Measurements from ENCODE around the gene RPL10A. TPM values are rescaled to one million over a fixed set of nuclear protein-coding genes. Genes with fewer than 3 reads are reported as not detected.
"Not testable (repeated sequence)": the region's sequence is repeated elsewhere in the genome, so short reads cannot be mapped to it uniquely, and the experiment has no call there.

The RPL10A gene
- total RNA-seq, 1 donor from 2014 or later: 2,073 TPM

- no peak for DNase-seq (ENCODE audit: low spot score)
Observed at GRCh38 chr6:35510916-35511561, 42.8 kb downstream of the RPL10A start.

GRCh38 chr6:35511562-35511941 is 43.4 kb downstream of the RPL10A start:
- no peak for DNase-seq (ENCODE audit: low spot score)

DNA sequence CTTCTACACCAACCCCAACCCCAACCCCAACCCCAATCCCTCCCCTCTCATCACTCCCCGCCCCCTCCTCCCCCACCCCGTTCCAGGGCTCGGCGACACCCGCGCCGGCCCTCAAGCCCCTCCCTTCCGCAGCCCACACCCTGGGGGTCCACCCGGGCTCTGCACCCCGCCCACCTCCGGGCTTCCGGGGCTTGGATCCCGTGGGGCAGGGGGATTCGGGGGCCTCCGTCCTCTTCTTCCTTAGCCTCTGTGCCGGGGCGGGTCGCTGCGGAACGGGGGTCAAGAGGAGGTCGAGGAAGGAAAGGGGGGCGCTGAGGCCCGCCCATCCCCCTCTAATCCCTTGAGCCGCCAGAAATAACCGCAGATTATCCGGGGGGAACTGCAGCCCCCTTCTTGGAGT is 43.8 kb downstream of the RPL10A start:
- DNase-seq (ENCODE audit: low spot score): no peak

DNA sequence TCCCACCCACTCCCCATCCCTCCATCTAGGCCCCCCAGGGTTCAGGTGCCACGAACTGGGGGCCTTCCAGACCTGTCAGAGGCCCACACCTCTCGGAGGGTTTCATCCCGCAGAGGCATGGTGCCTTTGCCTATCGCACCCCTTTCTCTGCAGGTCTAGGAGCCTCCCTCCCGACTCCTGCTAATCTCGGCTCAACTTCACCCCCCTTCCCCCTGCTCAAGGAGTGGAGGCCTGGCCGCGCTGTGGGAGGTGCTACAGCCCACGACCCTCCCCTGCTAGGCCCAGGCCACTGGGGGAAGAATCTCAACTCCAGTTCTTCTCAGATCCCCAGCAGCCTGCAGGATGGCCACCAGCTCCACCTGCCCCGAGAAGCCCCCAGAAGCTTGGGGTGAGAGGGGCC is 44.5 kb downstream of the RPL10A start, which contains the start of gene TULP1:
TULP1 (minus strand) TSS at position 157 of the 400 bp plus-strand sequence; CDS start at position 119, 38 bp downstream.
- DNase-seq (ENCODE audit: low spot score): no peak

- no peak for DNase-seq (ENCODE audit: low spot score)
Observed at GRCh38 chr6:35514587-35514986, 46.4 kb downstream of the RPL10A start.

- not testable (repeated sequence) for DNase-seq (ENCODE audit: low spot score)
Observed at GRCh38 chr6:35515939-35516338, 47.7 kb downstream of the RPL10A start.

DNA sequence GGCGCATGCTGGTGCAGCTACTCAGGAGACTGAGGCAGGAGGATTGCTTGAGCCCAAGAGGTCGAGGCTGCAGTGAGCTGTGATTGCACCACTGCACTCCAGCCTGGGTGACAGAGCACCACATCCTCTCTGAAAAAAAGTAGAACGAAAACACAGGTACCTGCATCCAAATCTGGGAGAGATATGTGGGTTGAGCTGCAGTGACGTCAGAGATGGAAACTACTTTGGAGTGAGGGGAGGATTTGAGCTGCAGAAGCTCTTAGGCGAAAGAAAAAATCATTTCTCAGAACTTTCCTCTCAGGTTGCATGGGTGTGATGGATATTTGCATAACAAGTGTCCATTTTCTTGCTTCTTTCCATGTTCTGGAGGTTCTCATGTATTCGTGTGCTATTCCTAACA is 48.5 kb downstream of the RPL10A start:
- no peak for DNase-seq (ENCODE audit: low spot score)

GRCh38 chr6:35517978-35518377 is 49.8 kb downstream of the RPL10A start:
- DNase-seq (ENCODE audit: low spot score): not testable (repeated sequence)

GRCh38 chr6:35518566-35519312 is 50.5 kb downstream of the RPL10A start:
- no peak for DNase-seq (ENCODE audit: low spot score)

- no peak for DNase-seq (ENCODE audit: low spot score)
Observed at GRCh38 chr6:35519313-35520015, 51.3 kb downstream of the RPL10A start.

Other genes with a start within 250 kb of the RPL10A start
- 53.4 TPM for gene ZNF76, start 208.7 kb upstream of the RPL10A start, total RNA-seq
- 28.0 TPM for gene DEF6, start 170.6 kb upstream of the RPL10A start, total RNA-seq
- 31.2 TPM for gene PPARD, start 125.8 kb upstream of the RPL10A start, total RNA-seq
- gene FANCE, start 16.1 kb upstream of the RPL10A start, total RNA-seq: 5.5 TPM
- 60.3 TPM for gene TEAD3, start 28.7 kb downstream of the RPL10A start, total RNA-seq
- gene TULP1, start 44.5 kb downstream of the RPL10A start, total RNA-seq: 0.83 TPM
- 112 TPM for gene FKBP5, start 220.5 kb downstream of the RPL10A start, total RNA-seq

Data from ureter (tissue), 1 donor.